ENCODE data around the gene CD274.
"Not testable (repeated sequence)": the region's sequence is repeated elsewhere in the genome, so short reads cannot be mapped to it uniquely, and the experiment has no call there.

CD274 gene

GRCh38 chr9:5438301-5439162, 11.8 kb upstream of the CD274 start:
- no peak for DNase-seq (ENCODE audit: low read depth)

GRCh38 chr9:5440426-5440825, 9.9 kb upstream of the CD274 start:
- DNase-seq (ENCODE audit: low read depth): no peak

- DNase-seq (ENCODE audit: low read depth): no peak
Measured at GRCh38 chr9:5441043-5441442, 9.3 kb upstream of the CD274 start.

- DNase-seq (ENCODE audit: low read depth): peak; percentile 47
Measured at GRCh38 chr9:5442400-5443011, 7.8 kb upstream of the CD274 start.

- no peak for DNase-seq (ENCODE audit: low read depth)
Measured at GRCh38 chr9:5443850-5444249, 6.5 kb upstream of the CD274 start.

- DNase-seq (ENCODE audit: low read depth): not testable (repeated sequence)
Measured at GRCh38 chr9:5445096-5445495, 5.2 kb upstream of the CD274 start.

- DNase-seq (ENCODE audit: low read depth): no peak
Measured at GRCh38 chr9:5445886-5446285, 4.5 kb upstream of the CD274 start.

- DNase-seq (ENCODE audit: low read depth): no peak
Measured at GRCh38 chr9:5446451-5447236, 3.7 kb upstream of the CD274 start.

GRCh38 chr9:5447337-5447736, 3.0 kb upstream of the CD274 start:
- DNase-seq (ENCODE audit: low read depth): no peak

- no peak for DNase-seq (ENCODE audit: low read depth)
Measured at GRCh38 chr9:5448016-5448415, 2.3 kb upstream of the CD274 start.

GRCh38 chr9:5448461-5449435, 1.6 kb upstream of the CD274 start:
- DNase-seq (ENCODE audit: low read depth): no peak

GRCh38 chr9:5449521-5450358, 602 bp upstream of the CD274 start:
- no peak for DNase-seq (ENCODE audit: low read depth)

GRCh38 chr9:5452286-5452609, 1.9 kb downstream of the CD274 start:
- no peak for DNase-seq (ENCODE audit: low read depth)

- no peak for DNase-seq (ENCODE audit: low read depth)
Measured at GRCh38 chr9:5453004-5453403, 2.7 kb downstream of the CD274 start.

- DNase-seq (ENCODE audit: low read depth): no peak
Measured at GRCh38 chr9:5453673-5454072, 3.3 kb downstream of the CD274 start.

GRCh38 chr9:5455181-5455580, 4.8 kb downstream of the CD274 start:
- DNase-seq (ENCODE audit: low read depth): peak; percentile 37

- DNase-seq (ENCODE audit: low read depth): no peak
Measured at GRCh38 chr9:5459289-5459829, 9.0 kb downstream of the CD274 start.

GRCh38 chr9:5460157-5460556, 9.8 kb downstream of the CD274 start:
- no peak for DNase-seq (ENCODE audit: low read depth)

- not testable (repeated sequence) for DNase-seq (ENCODE audit: low read depth)
Measured at GRCh38 chr9:5464831-5465330, 14.5 kb downstream of the CD274 start.

- no peak for DNase-seq (ENCODE audit: low read depth)
Measured at GRCh38 chr9:5466005-5466404, 15.7 kb downstream of the CD274 start.
